ENCODE data around the gene LAMA3.

LAMA3 gene

GRCh38 chr18:23850215-23850614 is 161.0 kb downstream of the LAMA3 start:
- DNase-seq (ENCODE audit: low read depth in 3 of 3): no peak

DNA sequence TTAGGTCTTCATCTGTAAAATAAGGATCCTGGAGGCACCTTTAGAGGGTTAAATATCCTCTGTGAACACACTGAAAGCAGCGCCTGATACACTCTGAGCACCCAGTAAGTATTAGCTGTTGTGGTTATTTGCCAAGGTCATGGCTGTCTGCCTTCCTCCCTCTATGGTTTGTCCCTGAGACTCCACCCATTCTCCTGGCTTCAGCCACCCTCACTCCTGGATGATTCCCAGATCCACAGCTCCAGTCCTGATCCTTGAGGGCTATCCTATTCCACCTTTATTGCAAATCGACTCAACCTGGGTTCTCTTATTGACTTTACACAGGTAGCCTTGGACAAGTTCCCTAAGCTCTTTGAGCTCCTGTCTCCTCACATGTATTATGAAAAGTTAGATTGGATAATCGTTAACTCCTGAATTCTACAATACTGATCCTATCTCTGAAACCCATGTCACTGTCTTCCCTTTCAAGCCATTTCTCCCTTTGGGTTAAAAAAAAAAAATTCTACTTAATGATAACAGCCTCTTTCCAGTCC is 162.3 kb downstream of the LAMA3 start:
- no peak for DNase-seq (ENCODE audit: low read depth in 3 of 3)

- DNase-seq (ENCODE audit: low read depth in 3 of 3): no peak
Measured at GRCh38 chr18:23852236-23853045, 163.2 kb downstream of the LAMA3 start.

- DNase-seq (ENCODE audit: low read depth in 3 of 3): no peak
Measured at GRCh38 chr18:23853448-23854195, 164.4 kb downstream of the LAMA3 start.

GRCh38 chr18:23855721-23856120 is 166.5 kb downstream of the LAMA3 start:
- DNase-seq (ENCODE audit: low read depth in 3 of 3): no peak

GRCh38 chr18:23856466-23857163 is 167.4 kb downstream of the LAMA3 start:
- DNase-seq (ENCODE audit: low read depth in 3 of 3): no peak

DNA sequence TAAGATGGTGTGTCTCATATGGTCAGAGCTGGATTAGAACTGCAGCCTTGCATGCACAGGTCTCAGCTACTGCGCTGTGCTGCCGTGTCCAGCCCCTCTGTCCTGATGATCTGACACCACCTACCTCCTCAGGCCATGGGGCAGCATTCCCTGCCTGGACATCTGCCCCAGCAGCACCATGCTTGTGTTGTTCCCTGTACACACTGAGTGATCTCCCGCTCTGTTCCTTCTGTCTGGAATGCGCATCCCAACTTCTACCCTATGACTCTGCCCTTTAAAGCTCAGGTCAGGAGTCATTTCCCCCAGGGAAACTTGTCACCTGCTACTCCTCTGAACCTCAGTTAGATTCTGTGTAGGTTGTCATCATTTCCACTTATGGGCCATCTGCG is 167.9 kb downstream of the LAMA3 start:
- DNase-seq (ENCODE audit: low read depth in 3 of 3): no peak

DNA sequence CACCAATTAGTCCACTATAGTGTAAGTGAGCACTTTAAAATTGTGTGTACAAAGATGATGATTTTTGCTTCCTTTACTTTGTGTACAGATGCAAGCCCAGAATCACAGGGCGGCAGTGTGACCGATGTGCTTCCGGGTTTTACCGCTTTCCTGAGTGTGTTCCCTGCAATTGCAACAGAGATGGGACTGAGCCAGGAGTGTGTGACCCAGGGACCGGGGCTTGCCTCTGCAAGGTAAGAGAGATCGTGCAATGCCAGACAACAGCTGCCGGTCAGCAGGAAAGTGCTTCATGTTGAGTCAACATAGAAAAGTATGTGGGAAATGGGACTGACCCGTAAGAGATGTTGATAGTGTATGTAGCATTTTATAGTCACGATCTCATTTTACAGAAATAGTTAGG is 168.5 kb downstream of the LAMA3 start:
- no peak for DNase-seq (ENCODE audit: low read depth in 3 of 3)

GRCh38 chr18:23859466-23860336 is 170.4 kb downstream of the LAMA3 start:
- no peak for DNase-seq (ENCODE audit: low read depth in 3 of 3)

GRCh38 chr18:23861326-23861725 is 172.1 kb downstream of the LAMA3 start:
- DNase-seq (ENCODE audit: low read depth in 3 of 3): no peak

DNA sequence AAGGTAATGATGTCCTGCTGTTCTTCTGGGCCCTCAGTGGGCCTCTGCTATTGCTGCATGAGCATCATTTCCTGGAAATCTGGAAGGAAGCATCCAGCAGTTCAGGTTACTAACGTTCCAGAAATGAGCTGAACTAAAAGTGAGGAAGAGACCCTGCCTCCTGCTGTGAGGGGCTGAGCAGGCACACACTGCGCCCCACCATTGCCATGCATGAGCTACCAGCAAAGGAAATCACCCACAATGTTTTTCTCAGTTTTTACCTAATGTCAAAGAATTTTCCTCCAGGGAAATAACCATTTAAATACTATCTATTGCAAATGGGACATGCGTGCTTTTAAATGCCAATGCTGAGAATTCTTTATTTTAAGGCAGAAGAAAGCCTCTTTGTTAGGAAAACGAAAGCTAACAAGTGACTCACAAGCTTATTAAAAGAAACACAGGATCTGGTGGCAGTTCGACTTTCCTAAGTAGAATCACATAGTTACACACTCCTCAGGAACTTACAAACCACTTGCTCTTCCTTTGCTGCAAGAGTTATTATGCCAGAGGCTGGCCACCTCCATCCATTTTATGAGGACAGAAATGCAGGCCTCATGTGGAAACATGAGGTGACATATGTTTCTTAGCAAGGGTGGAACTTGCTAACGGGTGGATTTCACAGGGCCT is 172.7 kb downstream of the LAMA3 start:
- DNase-seq (ENCODE audit: low read depth in 3 of 3): no peak

DNA sequence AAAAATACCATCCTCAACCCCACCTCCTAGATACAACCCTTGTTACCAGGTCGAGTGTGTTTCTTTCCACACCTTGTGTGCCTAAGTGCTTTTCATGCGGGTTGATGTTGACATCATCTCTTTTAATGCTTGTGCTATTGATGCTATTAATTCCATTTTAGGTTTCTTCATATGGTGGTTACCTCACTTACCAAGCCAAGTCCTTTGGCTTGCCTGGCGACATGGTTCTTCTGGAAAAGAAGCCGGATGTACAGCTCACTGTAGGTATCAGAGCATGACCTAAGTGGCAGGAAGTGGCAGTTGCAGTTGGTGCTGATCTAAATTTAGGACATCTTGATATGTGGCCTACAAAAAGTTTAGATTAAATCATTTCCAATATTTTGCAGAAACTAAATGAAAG is 175.4 kb downstream of the LAMA3 start:
- no peak for DNase-seq (ENCODE audit: low read depth in 3 of 3)

DNA sequence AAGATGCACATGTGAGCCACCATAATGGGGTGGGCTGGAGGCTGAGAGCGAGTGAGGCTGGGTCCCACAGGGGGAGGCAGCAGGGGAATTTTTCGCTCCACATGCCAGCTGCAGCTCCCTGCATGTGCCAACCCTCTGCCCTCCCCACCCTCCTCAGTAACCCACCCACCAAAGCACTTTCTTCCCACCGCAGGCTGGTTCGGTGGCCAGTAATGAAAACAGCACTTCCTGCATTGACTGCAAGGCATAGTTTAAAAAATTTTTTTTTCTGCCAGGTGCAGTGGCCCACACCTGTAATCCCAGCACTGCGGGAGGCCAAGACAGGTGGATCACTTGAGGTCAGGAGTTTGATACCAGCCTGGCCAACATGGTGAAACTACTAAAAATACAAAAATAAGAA is 177.8 kb downstream of the LAMA3 start:
- no peak for DNase-seq (ENCODE audit: low read depth in 3 of 3)

- no peak for DNase-seq (ENCODE audit: low read depth in 3 of 3)
Measured at GRCh38 chr18:23868136-23868785, 179.0 kb downstream of the LAMA3 start.

GRCh38 chr18:23870676-23871380 is 181.6 kb downstream of the LAMA3 start:
- no peak for DNase-seq (ENCODE audit: low read depth in 3 of 3)

GRCh38 chr18:23871410-23871809 is 182.2 kb downstream of the LAMA3 start:
- peak in 1 of 3 donors; percentile 14 for DNase-seq (ENCODE audit: low read depth in 3 of 3)

GRCh38 chr18:23872701-23873550 is 183.7 kb downstream of the LAMA3 start:
- no peak for DNase-seq (ENCODE audit: low read depth in 3 of 3)

Measured in stimulated activated CD4-positive, alpha-beta T cell treated with anti-CD3 and anti-CD28 coated beads, TNF-alpha, amount 100 ng/mL, for 48 hours (primary cell).